EL (cell line): ENCODE measurements around the gene FITM1.

Experiments
- DNase-seq: peaks from one replicate; pipeline ENCODE4 v3.0.0-alpha.2; 2016

FITM1 gene

GRCh38 chr14:24121210-24121609 lies 9.2 kb upstream of the FITM1 start:
- no peak for DNase-seq

GRCh38 chr14:24122416-24122815 lies 8.0 kb upstream of the FITM1 start:
- DNase-seq: no peak

- DNase-seq: no peak
Observed at GRCh38 chr14:24122898-24123297, 7.6 kb upstream of the FITM1 start.

GRCh38 chr14:24123424-24124417 lies 6.7 kb upstream of the FITM1 start:
- DNase-seq: no peak

GRCh38 chr14:24126939-24127338 lies 3.5 kb upstream of the FITM1 start:
- no peak for DNase-seq

GRCh38 chr14:24127673-24128072 lies 2.8 kb upstream of the FITM1 start:
- no peak for DNase-seq

- no peak for DNase-seq
Observed at GRCh38 chr14:24129410-24129998, 955 bp upstream of the FITM1 start.

GRCh38 chr14:24130717-24131548 lies 474 bp downstream of the FITM1 start:
- DNase-seq: no peak

- DNase-seq: no peak
Observed at GRCh38 chr14:24131549-24131966, 1.1 kb downstream of the FITM1 start.

- DNase-seq: no peak
Observed at GRCh38 chr14:24132061-24132685, 1.7 kb downstream of the FITM1 start.

- no peak for DNase-seq
Observed at GRCh38 chr14:24132976-24133375, 2.5 kb downstream of the FITM1 start.

- no peak for DNase-seq
Observed at GRCh38 chr14:24133735-24134134, 3.3 kb downstream of the FITM1 start.

- DNase-seq: no peak
Observed at GRCh38 chr14:24135584-24135833, 5.0 kb downstream of the FITM1 start.

GRCh38 chr14:24135834-24136683 lies 5.6 kb downstream of the FITM1 start, which contains the start of gene PSME1:
Gene PSME1 (plus strand): TSS chr14:24136194. CDS start chr14:24136263, 69 bp downstream.
- peak; percentile 91 for DNase-seq

GRCh38 chr14:24136684-24137528 lies 6.4 kb downstream of the FITM1 start:
- no peak for DNase-seq

GRCh38 chr14:24137529-24138395 lies 7.3 kb downstream of the FITM1 start:
- no peak for DNase-seq

- no peak for DNase-seq
Observed at GRCh38 chr14:24138396-24139271, 8.2 kb downstream of the FITM1 start.

- no peak for DNase-seq
Observed at GRCh38 chr14:24139272-24139934, 8.9 kb downstream of the FITM1 start.
